HG03354 (cell line): Measurements from ENCODE around the gene DUSP16.
"Not testable (repeated sequence)": the region's sequence is repeated elsewhere in the genome, so short reads cannot be mapped to it uniquely, and the experiment has no call there.

Source experiments
- ATAC-seq: cut with Tn5 transposase; IDR thresholded peaks from one replicate; pipeline ENCODE4 v1.9.1; 2021; ENCODE audit warnings: mild to moderate bottlenecking; ENCODE audit not compliant: unreplicated experiment, poor library complexity, severe bottlenecking

The DUSP16 gene

GRCh38 chr12:12585115-12585863 lies 22.6 kb upstream of the DUSP16 start:
- no peak for ATAC-seq

DNA sequence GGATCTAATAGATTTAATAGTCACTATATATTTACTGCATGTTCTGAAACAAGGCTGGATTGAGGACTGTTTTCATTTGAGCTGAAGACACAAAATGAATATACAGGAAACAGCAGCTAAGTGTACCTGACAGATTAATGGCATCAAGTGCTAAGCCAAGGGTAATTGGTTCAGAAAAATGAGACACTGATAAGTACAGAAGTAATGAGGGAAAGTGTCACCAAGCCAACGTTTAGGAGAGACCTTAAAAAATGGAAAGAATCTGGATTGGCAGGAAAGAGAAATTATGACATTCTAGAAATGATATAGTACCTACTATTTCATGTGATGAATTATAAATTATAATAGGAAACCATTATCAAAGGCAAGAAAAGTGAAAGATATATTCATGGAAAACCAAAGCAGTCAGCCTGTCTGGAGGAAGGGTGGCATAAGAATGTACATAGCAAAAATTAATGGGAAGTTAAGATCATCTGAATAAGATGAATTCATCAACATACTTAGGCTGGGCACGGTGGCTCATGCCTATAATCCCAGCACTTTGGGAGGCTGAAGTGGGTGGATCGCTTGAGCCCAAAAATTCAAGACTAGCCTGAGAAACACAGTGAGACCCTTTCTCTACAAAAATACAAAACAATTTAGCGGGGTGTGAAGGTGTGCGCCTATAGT lies 21.0 kb upstream of the DUSP16 start:
- ATAC-seq, result no peak

DNA sequence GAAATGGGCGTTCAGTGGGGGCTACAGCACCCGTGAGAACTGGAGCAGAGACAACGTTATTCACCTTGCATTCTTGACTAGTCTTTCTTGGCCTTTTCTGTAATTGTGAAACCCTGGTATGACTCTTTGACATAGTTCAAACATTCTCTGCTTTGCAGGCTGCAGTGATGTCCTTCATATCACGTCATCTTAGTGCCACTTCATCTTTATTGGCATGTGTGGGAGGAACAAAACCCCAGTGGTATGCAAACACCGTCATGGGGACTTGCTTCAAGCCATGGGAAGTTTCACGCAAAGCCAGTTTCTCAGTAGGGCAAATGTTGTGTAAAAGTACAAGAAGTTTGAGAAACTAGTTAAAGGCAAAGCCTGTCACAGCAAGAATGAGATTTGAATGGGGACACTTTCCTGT lies 20.2 kb upstream of the DUSP16 start:
- peak; percentile 96 for ATAC-seq

- ATAC-seq, result peak; percentile 40
Observed at GRCh38 chr12:12582193-12582881, 19.7 kb upstream of the DUSP16 start.

- not testable (repeated sequence) for ATAC-seq
Observed at GRCh38 chr12:12580716-12581115, 18.1 kb upstream of the DUSP16 start.

DNA sequence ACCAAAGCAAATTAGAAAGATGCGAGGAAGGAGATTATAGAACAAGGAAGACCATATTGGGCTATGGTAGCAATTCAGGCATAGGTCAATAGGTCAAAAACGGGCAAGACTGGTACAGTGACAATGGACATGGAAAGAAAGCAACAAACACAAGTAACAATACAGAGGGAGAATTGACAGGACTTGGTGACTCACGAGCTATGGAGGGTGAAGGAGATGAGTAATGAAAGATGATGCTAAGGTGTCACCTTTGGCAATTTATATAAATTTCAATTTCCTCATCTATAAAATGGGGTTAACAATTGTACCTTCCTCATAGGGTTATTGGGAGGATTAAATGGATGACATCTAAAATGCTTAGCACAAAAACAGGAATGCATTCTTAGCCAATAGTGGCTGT lies 15.1 kb upstream of the DUSP16 start:
- ATAC-seq, result no peak

DNA sequence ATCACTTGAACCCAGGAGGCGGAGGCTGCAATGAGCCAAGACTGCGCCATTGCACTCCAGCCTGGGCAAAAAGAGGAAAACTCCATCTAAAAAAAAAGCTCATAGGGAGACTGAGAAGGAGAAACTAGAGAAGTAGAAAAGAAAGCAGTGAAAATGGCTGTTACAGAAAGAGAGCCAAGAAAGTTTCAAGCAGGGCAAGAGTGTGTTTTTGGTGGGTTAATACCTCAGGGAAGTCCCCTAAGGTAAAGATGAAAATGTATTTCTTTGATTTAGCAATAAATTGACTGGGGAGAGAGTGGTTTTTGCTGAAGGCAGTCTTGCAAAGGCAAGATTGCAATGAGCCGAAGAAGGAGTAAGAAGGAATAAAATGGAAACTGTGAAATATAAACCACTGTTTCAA lies 10.0 kb upstream of the DUSP16 start:
- no peak for ATAC-seq

DNA sequence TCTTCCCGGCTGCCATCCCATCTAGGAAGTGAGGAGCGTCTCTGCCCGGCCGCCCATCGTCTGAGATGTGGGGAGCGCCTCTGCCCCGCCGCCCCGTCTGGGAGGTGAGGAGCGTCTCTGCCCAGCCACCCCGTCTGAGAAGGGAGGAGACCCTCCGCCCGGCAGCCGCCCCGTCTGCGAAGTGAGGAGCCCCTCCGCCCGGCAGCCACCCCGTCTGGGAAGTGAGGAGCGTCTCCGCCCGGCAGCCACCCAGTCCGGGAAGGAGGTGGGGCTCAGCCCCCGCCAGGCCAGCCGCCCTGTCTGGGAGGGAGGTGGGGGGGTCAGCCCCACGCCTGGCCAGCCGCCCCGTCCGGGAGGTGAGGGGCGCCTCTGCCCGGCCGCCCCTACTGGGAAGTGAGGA lies 3.3 kb upstream of the DUSP16 start:
- not testable (repeated sequence) for ATAC-seq

- no peak for ATAC-seq
Observed at GRCh38 chr12:12564911-12565310, 2.2 kb upstream of the DUSP16 start.

DNA sequence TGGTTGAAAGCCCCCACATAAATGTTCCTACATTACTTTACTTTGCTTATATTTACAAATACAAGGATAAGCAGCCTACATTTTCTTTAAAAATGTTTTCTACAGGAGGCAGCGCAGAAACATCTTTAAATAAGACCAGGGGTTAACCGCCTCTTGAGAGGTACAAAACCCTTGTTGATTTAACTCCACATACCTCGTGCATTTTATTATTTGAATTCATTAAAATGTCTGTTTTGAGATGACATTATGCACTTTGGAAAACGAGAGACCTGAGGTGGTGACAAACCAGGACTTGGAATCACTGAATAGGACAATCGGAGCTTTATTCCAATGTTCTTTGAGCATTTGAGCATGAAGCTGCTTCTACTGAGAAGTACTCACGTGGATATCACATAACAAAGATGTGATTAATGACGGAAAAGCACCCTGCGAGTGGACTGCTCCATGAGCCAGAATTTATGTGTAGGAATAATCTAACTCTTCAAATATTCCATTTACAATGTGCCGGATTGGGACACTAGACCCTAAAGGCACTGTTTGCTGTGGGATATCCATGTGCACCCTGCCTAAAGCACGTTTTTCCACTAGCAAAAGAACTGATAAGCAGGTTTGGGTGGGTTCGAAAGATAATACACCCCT lies 746 bp upstream of the DUSP16 start:
- no peak for ATAC-seq

- no peak for ATAC-seq
Observed at GRCh38 chr12:12562016-12562483, 613 bp downstream of the DUSP16 start.

- no peak for ATAC-seq
Observed at GRCh38 chr12:12561371-12562015, 1.2 kb downstream of the DUSP16 start.

- no peak for ATAC-seq
Observed at GRCh38 chr12:12560587-12561370, 1.9 kb downstream of the DUSP16 start.

DNA sequence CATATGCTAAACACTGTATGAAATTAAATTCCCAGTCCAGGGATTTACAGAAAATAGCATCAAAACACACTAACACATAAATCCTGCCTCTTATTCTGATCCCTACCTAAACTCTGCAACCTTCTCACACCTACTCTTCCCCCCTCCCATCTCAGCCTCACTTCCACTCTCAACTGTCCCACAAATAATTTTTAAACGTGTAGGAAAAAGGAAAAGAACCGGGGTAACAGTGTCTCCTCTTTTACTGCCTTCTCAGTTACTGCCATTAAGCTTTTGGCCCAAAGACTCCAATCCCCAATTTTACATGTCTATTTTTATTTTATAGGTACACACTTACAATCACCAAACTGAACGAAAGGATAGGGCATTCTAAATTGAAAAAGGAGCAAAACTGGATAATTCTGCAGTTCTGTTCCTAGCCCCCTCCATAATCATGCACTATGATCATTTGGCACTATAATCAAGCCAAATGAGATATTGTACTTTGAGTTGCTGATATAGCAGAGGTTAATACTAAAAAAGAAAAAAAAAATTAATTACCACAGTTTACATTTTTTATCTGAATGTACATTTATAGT lies 2.9 kb downstream of the DUSP16 start:
- ATAC-seq, result no peak

DNA sequence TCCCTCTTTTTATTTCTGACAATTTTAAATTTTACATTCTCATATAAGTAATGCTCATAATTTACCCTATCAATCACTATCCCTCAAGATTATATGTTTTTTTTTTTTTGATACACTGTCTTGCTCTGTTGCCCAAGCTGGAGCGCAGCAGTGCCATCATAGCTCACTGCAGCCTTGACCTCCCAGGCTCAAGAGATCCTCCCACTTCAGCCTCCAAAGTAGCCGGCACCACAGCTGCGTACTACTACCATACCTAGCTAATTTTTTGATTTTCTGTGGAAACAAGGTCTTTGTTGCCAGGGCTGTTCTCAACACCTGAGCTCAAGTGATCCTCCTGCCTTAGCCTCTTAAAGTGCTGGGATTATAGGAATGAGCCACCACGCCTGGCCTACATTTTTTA lies 4.4 kb downstream of the DUSP16 start:
- ATAC-seq, result no peak

GRCh38 chr12:12557733-12558132 lies 4.9 kb downstream of the DUSP16 start:
- no peak for ATAC-seq

GRCh38 chr12:12555656-12556055 lies 7.0 kb downstream of the DUSP16 start:
- ATAC-seq, result no peak

- no peak for ATAC-seq
Observed at GRCh38 chr12:12553208-12553785, 9.4 kb downstream of the DUSP16 start.
